IMR-90 (cell line): ENCODE results near the gene UBE2J1. TPM values are rescaled to one million over a fixed set of nuclear protein-coding genes. Genes with fewer than 3 reads are reported as not detected.

Source experiments
- ATAC-seq: fragments of 200-7000 bp; cut with Tn5 transposase; 2 replicates; pipeline ENCODE4 v1.9.1; 2020; ENCODE audit warnings: low read depth, mild to moderate bottlenecking, moderate library complexity
- BruUV-seq: library from RNA; stranded (reverse); fragments of 400-500 nt; replicated peaks from 2 replicates; lab custom pipeline; 2021; lab: Mats Ljungman, UMichigan
- CTCF ChIA-PET: fragments of 300-600 bp; formaldehyde crosslinking; extraction: SDS; loops from one replicate; lab custom pipeline; 2021; ENCODE audit warnings: antibody characterized with exemption; lab: Yijun Ruan, JAX
- POLR2A ChIA-PET: fragments of 300-600 bp; sonication (Branson Sonifier 250); formaldehyde crosslinking; loops from one replicate; lab custom pipeline; 2022; ENCODE audit warnings: antibody characterized with exemption; ENCODE audit not compliant: unreplicated experiment; lab: Charles Lee
- DNase-seq: peaks from one replicate; pipeline ENCODE4 v3.0.0; 2013
- H2AFZ ChIP-seq: replicated peaks from 2 replicates; pipeline ENCODE3; 2013; ENCODE audit warnings: low read length, mild to moderate bottlenecking; ENCODE audit not compliant: poor library complexity
- H2AK5ac ChIP-seq: 2 replicates; pipeline ENCODE4 v1.6.1; 2013; ENCODE audit warnings: low read depth, low read length, inconsistent platforms
- H2AK9ac ChIP-seq: replicated peaks from 2 replicates; pipeline ENCODE3; 2013; ENCODE audit warnings: mild to moderate bottlenecking, low read depth, low read length, moderate library complexity; ENCODE audit not compliant: poor library complexity
- H2BK120ac ChIP-seq: 2 replicates; pipeline ENCODE4 v1.6.1; 2013; ENCODE audit warnings: low read depth, low read length, inconsistent platforms
- H2BK15ac ChIP-seq: 3 replicates; pipeline ENCODE4 v1.6.1; 2013; ENCODE audit warnings: low read depth, low read length, inconsistent platforms
- H2BK20ac ChIP-seq: 2 replicates; pipeline ENCODE4 v1.6.1; 2013; ENCODE audit warnings: low read depth, mild to moderate bottlenecking, inconsistent platforms, low read length, moderate library complexity
- H2BK5ac ChIP-seq: 2 replicates; pipeline ENCODE4 v1.6.1; 2013; ENCODE audit warnings: mild to moderate bottlenecking, low read depth, low read length, inconsistent platforms; ENCODE audit not compliant: poor library complexity, severe bottlenecking
- H3K14ac ChIP-seq: replicated peaks from 2 replicates; pipeline ENCODE4 v1.6.1; 2013; ENCODE audit warnings: low read depth, low read length, inconsistent platforms
- H3K18ac ChIP-seq: 2 replicates; pipeline ENCODE4 v1.6.1; 2013; ENCODE audit warnings: low read depth, low read length, control low read depth
- H3K23ac ChIP-seq: 2 replicates; pipeline ENCODE4 v1.6.1; 2013; ENCODE audit warnings: low read depth, low read length, inconsistent platforms
- H3K27ac ChIP-seq: 2 replicates; pipeline ENCODE4 v1.5.1; 2013; ENCODE audit warnings: mild to moderate bottlenecking, control low read depth, low read length; ENCODE audit not compliant: insufficient read depth
- H3K27me3 ChIP-seq: 2 replicates; pipeline ENCODE4 v1.6.1; 2013; ENCODE audit warnings: low read length; ENCODE audit not compliant: control insufficient read depth, insufficient read depth
- H3K36me3 ChIP-seq: 2 replicates; pipeline ENCODE4 v1.6.1; 2013; ENCODE audit warnings: low read length, mixed read lengths; ENCODE audit not compliant: control insufficient read depth, insufficient read depth
- H3K4ac ChIP-seq: 2 replicates; pipeline ENCODE4 v1.6.1; 2013; ENCODE audit warnings: low read depth, low read length, inconsistent platforms
- H3K4me1 ChIP-seq: 2 replicates; pipeline ENCODE4 v1.6.1; 2013; ENCODE audit warnings: low read length, mixed read lengths; ENCODE audit not compliant: control insufficient read depth, insufficient read depth
- H3K4me2 ChIP-seq: 2 replicates; pipeline ENCODE4 v1.6.1; 2013; ENCODE audit warnings: low read depth, mild to moderate bottlenecking, control low read depth, low read length, moderate library complexity
- H3K4me3 ChIP-seq: 2 replicates; pipeline ENCODE4 v1.5.1; 2013; ENCODE audit warnings: low read depth, mild to moderate bottlenecking, control low read depth, low read length, moderate library complexity; ENCODE audit not compliant: insufficient read depth
- H3K56ac ChIP-seq: 2 replicates; pipeline ENCODE4 v1.6.1; 2013; ENCODE audit warnings: low read length, inconsistent platforms; ENCODE audit not compliant: insufficient read depth; ENCODE audit errors: extremely low read depth
- H3K79me1 ChIP-seq, 2 experiments: 2 replicates each; pipeline ENCODE4 v1.6.1; 2013; ENCODE audit warnings: low read length in 2 of 2, inconsistent platforms in 1 of 2, low read depth in 1 of 2
- H3K9ac ChIP-seq: 2 replicates; pipeline ENCODE4 v1.6.1; 2013; ENCODE audit warnings: low read depth, low read length, control low read depth
- H3K9me1 ChIP-seq: 2 replicates; pipeline ENCODE4 v1.6.1; 2013; ENCODE audit warnings: low read length, inconsistent platforms; ENCODE audit not compliant: insufficient read depth
- H3K9me3 ChIP-seq: 2 replicates; pipeline ENCODE4 v1.6.1; 2013; ENCODE audit warnings: low read length; ENCODE audit not compliant: control insufficient read depth, insufficient read depth
- H4K20me1 ChIP-seq: 2 replicates; pipeline ENCODE4 v1.6.1; 2013; ENCODE audit warnings: low read length, inconsistent platforms; ENCODE audit not compliant: insufficient read depth
- H4K5ac ChIP-seq: 2 replicates; pipeline ENCODE4 v1.6.1; 2013; ENCODE audit warnings: mild to moderate bottlenecking, low read depth, low read length, control low read depth
- H4K8ac ChIP-seq, 2 experiments: 2 replicates each; pipeline ENCODE4 v1.6.1; 2013; ENCODE audit warnings: low read depth in 2 of 2, low read length in 2 of 2, control low read depth in 1 of 2, inconsistent platforms in 1 of 2
- H4K91ac ChIP-seq: 2 replicates; pipeline ENCODE4 v1.6.1; 2013; ENCODE audit warnings: low read depth, low read length, inconsistent platforms; ENCODE audit not compliant: insufficient read depth
- CEBPB ChIP-seq: IDR thresholded peaks from 2 replicates; pipeline ENCODE4 v1.6.1; 2012; ENCODE audit warnings: low read depth, low read length, improper control_type of control experiment
- CTCF ChIP-seq: conservative IDR thresholded peaks from 2 replicates; pipeline ENCODE4 v1.5.1; 2012; ENCODE audit warnings: mild to moderate bottlenecking, low read depth, low read length, improper control_type of control experiment
- FOS ChIP-seq: fragments of 150-350 bp; IDR thresholded peaks from 2 replicates; pipeline ENCODE4 v1.6.1; 2016; ENCODE audit warnings: low read depth, low read length
- MAZ ChIP-seq: IDR thresholded peaks from 2 replicates; pipeline ENCODE4 v1.6.1; 2012; ENCODE audit warnings: low read depth, mild to moderate bottlenecking, low read length, improper control_type of control experiment, moderate library complexity, borderline replicate concordance
- MXI1 ChIP-seq: IDR thresholded peaks from 2 replicates; pipeline ENCODE4 v1.6.1; 2012; ENCODE audit warnings: low read depth, mild to moderate bottlenecking, low read length, moderate library complexity, borderline replicate concordance
- RAD21 ChIP-seq: IDR thresholded peaks from 2 replicates; pipeline ENCODE4 v1.6.1; 2012; ENCODE audit warnings: low read length, improper control_type of control experiment
- RFX5 ChIP-seq: IDR thresholded peaks from 2 replicates; pipeline ENCODE4 v1.8.0; 2012; ENCODE audit warnings: low read depth, mild to moderate bottlenecking, low read length, moderate library complexity
- SMC3 ChIP-seq: fragments of 150-350 bp; IDR thresholded peaks from 2 replicates; pipeline ENCODE4 v1.6.1; 2016; ENCODE audit warnings: low read depth, mild to moderate bottlenecking, antibody characterized with exemption, low read length, moderate library complexity
- WGBS, 2 experiments: methylation state at CpG; one replicate each; pipeline versions ENCODE4 v1.1.5 to v1.1.7; 2013; ENCODE audit warnings: missing lambda C conversion rate in 2 of 2; ENCODE audit not compliant: insufficient read length in 1 of 2; ENCODE audit errors: extremely low coverage in 2 of 2; 5-methylcytosine and 5-hydroxymethylcytosine counted together
- dilution Hi-C: fragments of 300-500 bp; cut with HindIII; formaldehyde crosslinking; loops from one replicate; pipeline ENCODE4 v1.14.3; 2018; ENCODE audit warnings: low sequenced_read_pairs; ENCODE audit not compliant: unreplicated experiment
- in situ Hi-C: fragments of 300-500 bp; cut with MboI; formaldehyde crosslinking; loops from 3 replicates; pipeline ENCODE4 v1.14.3; 2019; ENCODE audit warnings: low sequenced_read_pairs, inconsistent platforms, mixed read lengths
- intact Hi-C: fragments of 100-400 bp; cut with micrococcal nuclease; formaldehyde crosslinking; loops from 2 replicates; pipeline ENCODE4 v1.10.0; 2022
- polyA plus RNA-seq, 3 experiments: library from polyadenylated mRNA; depleted of rRNA; stranded (reverse); fragments of >200 nt; gene quantifications; 2 replicates each; pipeline ENCODE4 v1.2.3, GENCODE V29; 2012; ENCODE audit warnings: low replicate concordance in 1 of 3
- total RNA-seq: library from RNA; depleted of rRNA; stranded (reverse); fragments of >200 nt; gene quantifications from 2 replicates; pipeline ENCODE4 v1.2.3, GENCODE V29; 2012
- TF ChIP-seq, protein P1 (sequence below): fragments of 150-350 bp; IDR thresholded peaks from 2 replicates; pipeline ENCODE4 v1.6.1; 2017; ENCODE audit warnings: mild to moderate bottlenecking, antibody characterized with exemption, low read length, low read depth

The UBE2J1 gene
- total and polyA plus RNA-seq, 2 of the 4 experiments (the other 2 are of a cell fraction), result 20.9 to 35.3 TPM

DNA sequence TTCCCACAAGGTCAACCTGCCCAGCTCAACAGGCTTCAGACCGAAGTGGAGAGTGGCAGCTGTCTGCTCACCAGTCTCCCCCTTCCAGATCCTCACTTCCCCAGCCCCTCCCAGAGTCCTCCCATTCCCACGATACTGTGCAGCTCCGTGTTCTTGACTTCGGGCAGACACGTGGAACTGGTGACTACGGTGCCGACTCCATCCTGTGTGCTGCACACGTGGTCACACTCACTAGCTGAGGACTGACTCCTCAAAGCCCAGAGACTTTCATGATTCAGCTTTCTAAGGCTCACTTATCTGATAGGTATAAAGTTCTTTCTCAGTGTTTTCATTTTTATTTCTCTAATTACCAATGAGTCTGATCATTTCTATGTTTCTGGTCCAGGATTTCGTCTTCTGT, 69.8 kb downstream of the UBE2J1 start:
- no peaks in the 10 kb centered on the region for H3K9me1 ChIP-seq
- peaks cover 25% of the 10 kb centered on the region for H3K27me3 ChIP-seq
- BruUV-seq, result no TSS peak
- H3K79me1 ChIP-seq, result no peaks in the 10 kb centered on the region
- H2BK5ac ChIP-seq, result no peak overlapping the region
- H3K56ac ChIP-seq, result no peak overlapping the region
- H3K23ac ChIP-seq, result no peak overlapping the region
- ChIA-PET CTCF (no interaction called here), POLR2A (no interaction called here)
- H3K18ac ChIP-seq, result no peak overlapping the region
- no peak overlapping the region for H3K4me3 ChIP-seq
- no peak overlapping the region for H4K5ac ChIP-seq
- no peak overlapping the region for H3K4ac ChIP-seq
- WGBS, 2 experiments, result 80% methylated on average over 2 of the region's 9 CpGs; no CpG with 5 or more reads in 1 of the 2 experiments
- H3K9me3 ChIP-seq, result no peaks in the 10 kb centered on the region
- intact Hi-C loops (no loop called here), dilution Hi-C loops (no loop called here), in situ Hi-C loops (no loop called here)
- no peak overlapping the region for H4K8ac ChIP-seq
- no peaks in the 10 kb centered on the region for H3K4me1 ChIP-seq
- no peak overlapping the region for H2AK9ac ChIP-seq
- no peak overlapping the region for H2BK20ac ChIP-seq
- H4K20me1 ChIP-seq, result no peaks in the 10 kb centered on the region; the same call in 1 of the 2 replicates
- H3K14ac ChIP-seq, result no peak overlapping the region
- ATAC-seq (no peak), DNase-seq (no peak)
- no peak overlapping the region for H2AK5ac ChIP-seq
- H2BK120ac ChIP-seq, result no peak overlapping the region
- no peak overlapping the region for H3K27ac ChIP-seq
- H2AFZ ChIP-seq, result no peak overlapping the region
- no peak overlapping the region for H3K4me2 ChIP-seq
- H2BK15ac ChIP-seq, result no peak overlapping the region
- H4K91ac ChIP-seq, result no peak overlapping the region
- TF ChIP-seq RAD21 (no peak), MAZ (no peak), CTCF (no peak), CEBPB (no peak), MXI1 (no peak), RFX5 (no peak), SMC3 (no peak), FOS (no peak)
- TF ChIP-seq, protein P1, sequence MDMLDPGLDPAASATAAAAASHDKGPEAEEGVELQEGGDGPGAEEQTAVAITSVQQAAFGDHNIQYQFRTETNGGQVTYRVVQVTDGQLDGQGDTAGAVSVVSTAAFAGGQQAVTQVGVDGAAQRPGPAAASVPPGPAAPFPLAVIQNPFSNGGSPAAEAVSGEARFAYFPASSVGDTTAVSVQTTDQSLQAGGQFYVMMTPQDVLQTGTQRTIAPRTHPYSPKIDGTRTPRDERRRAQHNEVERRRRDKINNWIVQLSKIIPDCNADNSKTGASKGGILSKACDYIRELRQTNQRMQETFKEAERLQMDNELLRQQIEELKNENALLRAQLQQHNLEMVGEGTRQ, result no peak
- no peaks in the 10 kb centered on the region for H3K36me3 ChIP-seq
- H3K9ac ChIP-seq, result no peak overlapping the region
